IMR-90 (cell line): ENCODE data around the gene DCTN5. TPM values are rescaled to one million over a fixed set of nuclear protein-coding genes. Genes with fewer than 3 reads are reported as not detected.
"Not testable (repeated sequence)": the region's sequence is repeated elsewhere in the genome, so short reads cannot be mapped to it uniquely, and the experiment has no call there.

Experiments used
- ATAC-seq: fragments of 200-7000 bp; cut with Tn5 transposase; 2 replicates; pipeline ENCODE4 v1.9.1; 2020; ENCODE audit warnings: low read depth, mild to moderate bottlenecking, moderate library complexity
- BruUV-seq: library from RNA; stranded (reverse); fragments of 400-500 nt; replicated peaks from 2 replicates; lab custom pipeline; 2021; lab: Mats Ljungman, UMichigan
- CTCF ChIA-PET: fragments of 300-600 bp; formaldehyde crosslinking; extraction: SDS; loops from one replicate; lab custom pipeline; 2021; ENCODE audit warnings: antibody characterized with exemption; lab: Yijun Ruan, JAX
- POLR2A ChIA-PET: fragments of 300-600 bp; sonication (Branson Sonifier 250); formaldehyde crosslinking; loops from one replicate; lab custom pipeline; 2022; ENCODE audit warnings: antibody characterized with exemption; ENCODE audit not compliant: unreplicated experiment; lab: Charles Lee
- DNase-seq: peaks from one replicate; pipeline ENCODE4 v3.0.0; 2013
- H2AFZ ChIP-seq: replicated peaks from 2 replicates; pipeline ENCODE3; 2013; ENCODE audit warnings: low read length, mild to moderate bottlenecking; ENCODE audit not compliant: poor library complexity
- H2AK5ac ChIP-seq: 2 replicates; pipeline ENCODE4 v1.6.1; 2013; ENCODE audit warnings: low read depth, low read length, inconsistent platforms
- H2AK9ac ChIP-seq: replicated peaks from 2 replicates; pipeline ENCODE3; 2013; ENCODE audit warnings: mild to moderate bottlenecking, low read depth, low read length, moderate library complexity; ENCODE audit not compliant: poor library complexity
- H2BK120ac ChIP-seq: 2 replicates; pipeline ENCODE4 v1.6.1; 2013; ENCODE audit warnings: low read depth, low read length, inconsistent platforms
- H2BK15ac ChIP-seq: 3 replicates; pipeline ENCODE4 v1.6.1; 2013; ENCODE audit warnings: low read depth, low read length, inconsistent platforms
- H2BK20ac ChIP-seq: 2 replicates; pipeline ENCODE4 v1.6.1; 2013; ENCODE audit warnings: low read depth, mild to moderate bottlenecking, inconsistent platforms, low read length, moderate library complexity
- H2BK5ac ChIP-seq: 2 replicates; pipeline ENCODE4 v1.6.1; 2013; ENCODE audit warnings: mild to moderate bottlenecking, low read depth, low read length, inconsistent platforms; ENCODE audit not compliant: poor library complexity, severe bottlenecking
- H3K14ac ChIP-seq: replicated peaks from 2 replicates; pipeline ENCODE4 v1.6.1; 2013; ENCODE audit warnings: low read depth, low read length, inconsistent platforms
- H3K18ac ChIP-seq: 2 replicates; pipeline ENCODE4 v1.6.1; 2013; ENCODE audit warnings: low read depth, low read length, control low read depth
- H3K23ac ChIP-seq: 2 replicates; pipeline ENCODE4 v1.6.1; 2013; ENCODE audit warnings: low read depth, low read length, inconsistent platforms
- H3K27ac ChIP-seq: 2 replicates; pipeline ENCODE4 v1.5.1; 2013; ENCODE audit warnings: mild to moderate bottlenecking, control low read depth, low read length; ENCODE audit not compliant: insufficient read depth
- H3K27me3 ChIP-seq: 2 replicates; pipeline ENCODE4 v1.6.1; 2013; ENCODE audit warnings: low read length; ENCODE audit not compliant: control insufficient read depth, insufficient read depth
- H3K36me3 ChIP-seq: 2 replicates; pipeline ENCODE4 v1.6.1; 2013; ENCODE audit warnings: low read length, mixed read lengths; ENCODE audit not compliant: control insufficient read depth, insufficient read depth
- H3K4ac ChIP-seq: 2 replicates; pipeline ENCODE4 v1.6.1; 2013; ENCODE audit warnings: low read depth, low read length, inconsistent platforms
- H3K4me1 ChIP-seq: 2 replicates; pipeline ENCODE4 v1.6.1; 2013; ENCODE audit warnings: low read length, mixed read lengths; ENCODE audit not compliant: control insufficient read depth, insufficient read depth
- H3K4me2 ChIP-seq: 2 replicates; pipeline ENCODE4 v1.6.1; 2013; ENCODE audit warnings: low read depth, mild to moderate bottlenecking, control low read depth, low read length, moderate library complexity
- H3K4me3 ChIP-seq: 2 replicates; pipeline ENCODE4 v1.5.1; 2013; ENCODE audit warnings: low read depth, mild to moderate bottlenecking, control low read depth, low read length, moderate library complexity; ENCODE audit not compliant: insufficient read depth
- H3K56ac ChIP-seq: 2 replicates; pipeline ENCODE4 v1.6.1; 2013; ENCODE audit warnings: low read length, inconsistent platforms; ENCODE audit not compliant: insufficient read depth; ENCODE audit errors: extremely low read depth
- H3K79me1 ChIP-seq, 2 experiments: 2 replicates each; pipeline ENCODE4 v1.6.1; 2013; ENCODE audit warnings: low read length in 2 of 2, inconsistent platforms in 1 of 2, low read depth in 1 of 2
- H3K9ac ChIP-seq: 2 replicates; pipeline ENCODE4 v1.6.1; 2013; ENCODE audit warnings: low read depth, low read length, control low read depth
- H3K9me1 ChIP-seq: 2 replicates; pipeline ENCODE4 v1.6.1; 2013; ENCODE audit warnings: low read length, inconsistent platforms; ENCODE audit not compliant: insufficient read depth
- H3K9me3 ChIP-seq: 2 replicates; pipeline ENCODE4 v1.6.1; 2013; ENCODE audit warnings: low read length; ENCODE audit not compliant: control insufficient read depth, insufficient read depth
- H4K20me1 ChIP-seq: 2 replicates; pipeline ENCODE4 v1.6.1; 2013; ENCODE audit warnings: low read length, inconsistent platforms; ENCODE audit not compliant: insufficient read depth
- H4K5ac ChIP-seq: 2 replicates; pipeline ENCODE4 v1.6.1; 2013; ENCODE audit warnings: mild to moderate bottlenecking, low read depth, low read length, control low read depth
- H4K8ac ChIP-seq, 2 experiments: 2 replicates each; pipeline ENCODE4 v1.6.1; 2013; ENCODE audit warnings: low read depth in 2 of 2, low read length in 2 of 2, control low read depth in 1 of 2, inconsistent platforms in 1 of 2
- H4K91ac ChIP-seq: 2 replicates; pipeline ENCODE4 v1.6.1; 2013; ENCODE audit warnings: low read depth, low read length, inconsistent platforms; ENCODE audit not compliant: insufficient read depth
- CEBPB ChIP-seq: IDR thresholded peaks from 2 replicates; pipeline ENCODE4 v1.6.1; 2012; ENCODE audit warnings: low read depth, low read length, improper control_type of control experiment
- FOS ChIP-seq: fragments of 150-350 bp; IDR thresholded peaks from 2 replicates; pipeline ENCODE4 v1.6.1; 2016; ENCODE audit warnings: low read depth, low read length
- MAFK ChIP-seq: IDR thresholded peaks from 2 replicates; pipeline ENCODE4 v1.6.1; 2012; ENCODE audit warnings: low read depth, low read length, improper control_type of control experiment
- MAZ ChIP-seq: IDR thresholded peaks from 2 replicates; pipeline ENCODE4 v1.6.1; 2012; ENCODE audit warnings: low read depth, mild to moderate bottlenecking, low read length, improper control_type of control experiment, moderate library complexity, borderline replicate concordance
- NFE2L2 ChIP-seq: fragments of 150-350 bp; IDR thresholded peaks from 2 replicates; pipeline ENCODE4 v1.6.1; 2016; ENCODE audit warnings: low read depth, mild to moderate bottlenecking, low read length
- POLR2A ChIP-seq: IDR thresholded peaks from 2 replicates; pipeline ENCODE4 v1.6.1; 2012; ENCODE audit warnings: mild to moderate bottlenecking, low read depth, low read length
- RFX5 ChIP-seq: IDR thresholded peaks from 2 replicates; pipeline ENCODE4 v1.8.0; 2012; ENCODE audit warnings: low read depth, mild to moderate bottlenecking, low read length, moderate library complexity
- SMC3 ChIP-seq: fragments of 150-350 bp; IDR thresholded peaks from 2 replicates; pipeline ENCODE4 v1.6.1; 2016; ENCODE audit warnings: low read depth, mild to moderate bottlenecking, antibody characterized with exemption, low read length, moderate library complexity
- WGBS, 2 experiments: methylation state at CpG; one replicate each; pipeline versions ENCODE4 v1.1.5 to v1.1.7; 2013; ENCODE audit warnings: missing lambda C conversion rate in 2 of 2; ENCODE audit not compliant: insufficient read length in 1 of 2; ENCODE audit errors: extremely low coverage in 2 of 2; 5-methylcytosine and 5-hydroxymethylcytosine counted together
- dilution Hi-C: fragments of 300-500 bp; cut with HindIII; formaldehyde crosslinking; loops from one replicate; pipeline ENCODE4 v1.14.3; 2018; ENCODE audit warnings: low sequenced_read_pairs; ENCODE audit not compliant: unreplicated experiment
- in situ Hi-C: fragments of 300-500 bp; cut with MboI; formaldehyde crosslinking; loops from 3 replicates; pipeline ENCODE4 v1.14.3; 2019; ENCODE audit warnings: low sequenced_read_pairs, inconsistent platforms, mixed read lengths
- intact Hi-C: fragments of 100-400 bp; cut with micrococcal nuclease; formaldehyde crosslinking; loops from 2 replicates; pipeline ENCODE4 v1.10.0; 2022
- polyA plus RNA-seq, 3 experiments: library from polyadenylated mRNA; depleted of rRNA; stranded (reverse); fragments of >200 nt; gene quantifications; 2 replicates each; pipeline ENCODE4 v1.2.3, GENCODE V29; 2012; ENCODE audit warnings: low replicate concordance in 1 of 3
- total RNA-seq: library from RNA; depleted of rRNA; stranded (reverse); fragments of >200 nt; gene quantifications from 2 replicates; pipeline ENCODE4 v1.2.3, GENCODE V29; 2012
- TF ChIP-seq, protein P1 (sequence below): conservative IDR thresholded peaks from 2 replicates; pipeline ENCODE4 v1.5.1; 2012; ENCODE audit warnings: mild to moderate bottlenecking, low read depth, low read length, improper control_type of control experiment

Gene DCTN5
- total and polyA plus RNA-seq, 2 of the 4 experiments (the other 2 are of a cell fraction): 49.6 to 111 TPM

DNA sequence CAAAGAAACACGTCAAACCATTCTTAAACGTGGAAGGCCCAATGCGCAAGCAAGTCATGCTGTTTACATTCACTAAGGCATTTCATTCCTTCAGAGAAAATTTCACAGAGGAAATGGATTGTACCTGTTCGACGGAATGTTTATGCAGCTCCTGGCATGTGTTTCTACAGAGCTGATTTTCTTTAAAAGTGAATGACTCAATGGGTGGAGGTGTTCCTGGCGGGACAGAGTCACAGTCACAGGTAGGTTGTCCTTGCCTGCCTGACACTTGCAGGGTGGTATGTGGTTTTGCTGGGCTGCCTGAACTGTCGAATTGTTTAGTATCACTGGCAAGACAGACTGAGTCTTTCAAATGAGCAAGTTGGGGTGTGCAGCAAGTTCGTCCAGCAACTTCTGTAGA, 11.8 kb upstream of the DCTN5 start:
- peaks cover 28% of the 10 kb centered on the region for H3K36me3 ChIP-seq
- no peaks in the 10 kb centered on the region for H3K9me3 ChIP-seq
- H2BK5ac ChIP-seq: no peak overlapping the region
- intact Hi-C loops: no loop called here
- H4K20me1 ChIP-seq: no peaks in the 10 kb centered on the region
- H3K4ac ChIP-seq: no peak overlapping the region
- H3K9me1 ChIP-seq: no peaks in the 10 kb centered on the region
- H3K4me3 ChIP-seq: no peak overlapping the region
- no peak for TF ChIP-seq MAZ
- TF ChIP-seq NFE2L2: no peak
- TF ChIP-seq POLR2A: no peak
- TF ChIP-seq SMC3: no peak
- no peak for TF ChIP-seq CEBPB
- TF ChIP-seq MAFK: no peak
- TF ChIP-seq FOS: no peak
- TF ChIP-seq, protein P1, sequence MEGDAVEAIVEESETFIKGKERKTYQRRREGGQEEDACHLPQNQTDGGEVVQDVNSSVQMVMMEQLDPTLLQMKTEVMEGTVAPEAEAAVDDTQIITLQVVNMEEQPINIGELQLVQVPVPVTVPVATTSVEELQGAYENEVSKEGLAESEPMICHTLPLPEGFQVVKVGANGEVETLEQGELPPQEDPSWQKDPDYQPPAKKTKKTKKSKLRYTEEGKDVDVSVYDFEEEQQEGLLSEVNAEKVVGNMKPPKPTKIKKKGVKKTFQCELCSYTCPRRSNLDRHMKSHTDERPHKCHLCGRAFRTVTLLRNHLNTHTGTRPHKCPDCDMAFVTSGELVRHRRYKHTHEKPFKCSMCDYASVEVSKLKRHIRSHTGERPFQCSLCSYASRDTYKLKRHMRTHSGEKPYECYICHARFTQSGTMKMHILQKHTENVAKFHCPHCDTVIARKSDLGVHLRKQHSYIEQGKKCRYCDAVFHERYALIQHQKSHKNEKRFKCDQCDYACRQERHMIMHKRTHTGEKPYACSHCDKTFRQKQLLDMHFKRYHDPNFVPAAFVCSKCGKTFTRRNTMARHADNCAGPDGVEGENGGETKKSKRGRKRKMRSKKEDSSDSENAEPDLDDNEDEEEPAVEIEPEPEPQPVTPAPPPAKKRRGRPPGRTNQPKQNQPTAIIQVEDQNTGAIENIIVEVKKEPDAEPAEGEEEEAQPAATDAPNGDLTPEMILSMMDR: no peak
- no peak for TF ChIP-seq RFX5
- dilution Hi-C loops: no loop called here
- DNase-seq (no peak), ATAC-seq (no peak)
- H3K9ac ChIP-seq: no peak overlapping the region
- H2AK9ac ChIP-seq: no peak overlapping the region
- no peak overlapping the region for H4K8ac ChIP-seq
- no peak overlapping the region for H3K27ac ChIP-seq
- CTCF ChIA-PET: no interaction called here
- H3K4me2 ChIP-seq: no peak overlapping the region
- no peak overlapping the region for H3K56ac ChIP-seq
- no peak overlapping the region for H2AK5ac ChIP-seq
- WGBS, 2 experiments: 80% methylated on average over 2 of the region's 8 CpGs; no CpG with 5 or more reads in 1 of the 2 experiments
- H3K23ac ChIP-seq: no peak overlapping the region
- TSS peak; percentile 86 for BruUV-seq
- no peaks in the 10 kb centered on the region for H3K4me1 ChIP-seq
- H2BK120ac ChIP-seq: no peak overlapping the region
- H3K79me1 ChIP-seq: peaks cover 3 to 8% of the 10 kb centered on the region in 2 experiments; a peak in 2 of 4 replicates
- no peak overlapping the region for H4K91ac ChIP-seq
- in situ Hi-C loops: no loop called here
- no peak overlapping the region for H3K18ac ChIP-seq
- H2BK20ac ChIP-seq: no peak overlapping the region
- POLR2A ChIA-PET: interaction anchor here (0.6 kb wide), 1 partner anchor 12 kb away, joined by 7 read pairs; no protein-coding TSS in a partner anchor
- H2AFZ ChIP-seq: no peak overlapping the region
- H2BK15ac ChIP-seq: no peak overlapping the region
- H3K14ac ChIP-seq: no peak overlapping the region
- no peaks in the 10 kb centered on the region for H3K27me3 ChIP-seq
- H4K5ac ChIP-seq: no peak overlapping the region

DNA sequence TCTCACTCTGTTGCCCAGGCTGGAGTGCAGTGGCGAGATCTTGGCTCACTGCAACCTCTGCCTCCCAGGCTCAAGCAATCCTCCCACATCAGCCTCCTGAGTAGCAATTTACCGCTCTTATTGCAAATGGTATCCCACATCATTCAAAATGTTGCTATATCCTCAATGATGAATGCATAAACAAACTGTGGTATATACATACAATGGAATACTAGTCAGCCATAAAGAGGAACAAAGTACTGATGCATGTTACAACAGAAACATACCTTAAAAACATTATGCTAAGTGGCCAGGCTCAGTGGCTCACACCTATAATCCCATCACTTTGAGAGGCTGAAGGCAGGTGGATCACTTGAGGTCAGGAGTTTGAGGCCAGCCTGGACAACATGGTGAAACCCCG, 9.4 kb upstream of the DCTN5 start:
- H3K9ac ChIP-seq, H2AFZ ChIP-seq, H2BK20ac ChIP-seq, H3K27me3 ChIP-seq, H2AK9ac ChIP-seq, ATAC-seq, POLR2A ChIA-PET, BruUV-seq, in situ Hi-C loops, H3K79me1 ChIP-seq, H4K20me1 ChIP-seq, H2BK15ac ChIP-seq, DNase-seq, H4K5ac ChIP-seq, H3K18ac ChIP-seq, H3K4me3 ChIP-seq, H3K4me1 ChIP-seq, H3K23ac ChIP-seq, H3K4ac ChIP-seq, H4K8ac ChIP-seq, H2BK5ac ChIP-seq, H3K4me2 ChIP-seq, CTCF ChIA-PET, H2BK120ac ChIP-seq, dilution Hi-C loops, H3K56ac ChIP-seq, H3K9me1 ChIP-seq, H2AK5ac ChIP-seq, H4K91ac ChIP-seq, H3K9me3 ChIP-seq, H3K27ac ChIP-seq, H3K14ac ChIP-seq: not testable (repeated sequence)
- intact Hi-C loops: loop anchor here (5.0 kb wide), 1 partner anchor 160 kb away; no protein-coding TSS in a partner anchor
- 67% methylated on average over 1 of the region's 3 CpGs; no CpG with 5 or more reads in 1 of the 2 experiments for WGBS, 2 experiments
- peaks cover 26% of the 10 kb centered on the region for H3K36me3 ChIP-seq
